ENCODE measurements around the gene DNAJB13.
A peak's percentile ranks its signal among the peaks of the same experiment; 100 is the strongest.

DNAJB13 gene

DNA sequence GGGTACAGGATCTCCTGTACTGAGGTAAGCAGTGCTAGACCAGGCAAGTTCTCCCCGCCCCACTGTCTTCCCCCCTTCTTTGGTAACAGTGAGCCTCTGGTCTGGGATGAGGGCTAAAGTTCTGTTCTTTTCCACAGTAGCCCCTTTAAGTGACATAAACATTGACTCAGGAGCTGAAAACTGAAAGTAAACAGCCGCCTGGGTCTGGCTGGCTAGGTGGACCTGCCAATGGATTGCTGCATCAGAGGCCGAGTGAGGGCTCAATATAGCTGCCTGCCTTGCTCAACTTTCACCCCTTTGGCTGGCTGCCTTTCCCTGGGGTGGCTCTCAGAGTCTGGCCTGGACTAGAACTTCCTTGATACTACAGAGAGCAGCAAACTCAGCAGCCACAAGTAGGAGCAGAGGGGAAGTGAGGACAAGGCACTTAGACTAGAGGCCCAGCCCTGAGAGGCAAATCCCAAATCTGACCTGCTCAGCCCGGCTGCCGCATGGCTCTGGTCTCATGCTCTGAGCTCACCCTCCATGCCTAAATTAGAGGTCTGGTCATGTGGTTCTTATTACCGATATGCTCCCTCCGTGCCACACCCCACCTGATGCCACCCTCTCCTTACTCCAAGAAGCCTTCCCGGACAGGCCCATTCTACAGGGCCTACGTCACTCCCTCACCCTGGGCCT is 67.6 kb downstream of the DNAJB13 start:
- peak; percentile 91 for DNase-seq

GRCh38 chr11:74019104-74019738 is 68.4 kb downstream of the DNAJB13 start:
- DNase-seq: peak; percentile 70

GRCh38 chr11:74019860-74020259 is 69.0 kb downstream of the DNAJB13 start:
- peak; percentile 54 for DNase-seq
